K562 (cell line): ENCODE data around the gene FAM89B. TPM values are rescaled to one million over a fixed set of nuclear protein-coding genes. Genes with fewer than 3 reads are reported as not detected.

ENCODE experiments used
- JUND ChIP-seq, 2 experiments: IDR thresholded peaks; 2 replicates in 1 of 2; 3 replicates in 1 of 2; pipeline ENCODE4 v1.6.1; 2011; ENCODE audit warnings: borderline replicate concordance in 2 of 2, low read depth in 2 of 2, low read length in 2 of 2, improper control_type of control experiment in 1 of 2, missing biosample characterization in 1 of 2, missing genetic modification characterization in 1 of 2, missing genetic modification reagents in 1 of 2
- MYNN ChIP-seq, 2 experiments: sonication (generic); formaldehyde crosslinking in 1 of 2; IDR thresholded peaks; 2 replicates each; pipeline versions ENCODE4 v1.5.0 to v1.6.1; 2016 to 2020; ENCODE audit warnings: antibody characterized with exemption in 1 of 2, missing genetic modification reagents in 1 of 2
- NBN ChIP-seq: fragments of 450-650 bp; IDR thresholded peaks from 2 replicates; pipeline ENCODE4 v1.6.1; 2016; ENCODE audit warnings: low read depth, mild to moderate bottlenecking
- PHF20 ChIP-seq: fragments of 450-650 bp; IDR thresholded peaks from 2 replicates; pipeline ENCODE4 v1.6.1; 2018; ENCODE audit not compliant: partially characterized antibody
- POLR2G ChIP-seq: fragments of 200-400 bp; formaldehyde crosslinking; IDR thresholded peaks from 2 replicates; pipeline ENCODE4 v1.6.1; 2017; ENCODE audit warnings: low read depth, mild to moderate bottlenecking, antibody characterized with exemption, low read length, moderate library complexity
- TCF3 ChIP-seq: sonication (generic); formaldehyde crosslinking; IDR thresholded peaks from 2 replicates; pipeline ENCODE4 v1.4.0; 2020; ENCODE audit warnings: mild to moderate bottlenecking, missing genetic modification reagents
- ZFX ChIP-seq: sonication (generic); formaldehyde crosslinking; IDR thresholded peaks from 2 replicates; pipeline ENCODE4 v1.8.0; 2022; ENCODE audit warnings: mild to moderate bottlenecking, missing genetic modification reagents, moderate library complexity
- ZNF3 ChIP-seq: fragments of 250-450 bp; sonication (Bioruptor Pico); IDR thresholded peaks from 2 replicates; pipeline ENCODE4 v1.5.0; 2021; ENCODE audit warnings: mild to moderate bottlenecking, moderate library complexity
- ZNF668 ChIP-seq: fragments of 250-450 bp; sonication (Bioruptor Pico); IDR thresholded peaks from 2 replicates; pipeline ENCODE4 v1.8.0; 2022; ENCODE audit warnings: mild to moderate bottlenecking, inconsistent platforms
- polyA plus RNA-seq, 8 experiments: library from polyadenylated mRNA; depleted of rRNA in 4 of 8; stranded (reverse) in 5 of 8; unstranded in 3 of 8; fragments of >200 nt; fragmentation: Nextera tagmentation in 2 of 8; fragmentation: Illumina TruSeq in 1 of 8; extraction: Ambion mirVana in 2 of 8; extraction: Trizol in 1 of 8; gene quantifications; 2 replicates each; pipeline versions ENCODE4 v1.2.1 to v1.2.3, GENCODE V29; 2011 to 2014; ENCODE audit warnings: inconsistent platforms in 1 of 8, missing spikeins in 1 of 8
- total RNA-seq, 7 experiments: library from RNA; depleted of rRNA in 6 of 7; stranded (reverse); fragments of >200 nt in 6 of 7; fragmentation: Illumina TruSeq in 2 of 7; extraction: Trizol in 2 of 7; gene quantifications; 2 replicates each; pipeline versions ENCODE4 v1.2.1 to v1.2.3, GENCODE V29; 2011 to 2021; ENCODE audit warnings: low replicate concordance in 1 of 7
- TF ChIP-seq, protein P1 (sequence below): conservative IDR thresholded peaks from 2 replicates; pipeline ENCODE4 v1.6.1; 2011; ENCODE audit warnings: low read depth, mild to moderate bottlenecking, low read length; ENCODE audit not compliant: control insufficient read depth
- TF ChIP-seq, protein P2 (sequence below): sonication (generic); formaldehyde crosslinking; IDR thresholded peaks from 2 replicates; pipeline ENCODE4 v1.8.0; 2022; ENCODE audit warnings: missing genetic modification reagents, mild to moderate bottlenecking, borderline replicate concordance
- TF ChIP-seq, protein P3 (sequence below): fragments of 450-650 bp; IDR thresholded peaks from 2 replicates; pipeline ENCODE4 v1.6.1; 2016; ENCODE audit warnings: low read depth
- TF ChIP-seq, protein P4 (sequence below): fragments of 250-450 bp; sonication (Bioruptor Pico); IDR thresholded peaks from 2 replicates; pipeline ENCODE4 v1.8.0; 2021; ENCODE audit warnings: borderline replicate concordance, mild to moderate bottlenecking, moderate library complexity; ENCODE audit not compliant: poor library complexity, severe bottlenecking

The FAM89B gene
- total and polyA plus RNA-seq, 9 of the 15 experiments (the other 6 are each of a cell fraction or from before 2014, with no cell fraction given): 0.32 to 27.6 (median 11.9) TPM

DNA sequence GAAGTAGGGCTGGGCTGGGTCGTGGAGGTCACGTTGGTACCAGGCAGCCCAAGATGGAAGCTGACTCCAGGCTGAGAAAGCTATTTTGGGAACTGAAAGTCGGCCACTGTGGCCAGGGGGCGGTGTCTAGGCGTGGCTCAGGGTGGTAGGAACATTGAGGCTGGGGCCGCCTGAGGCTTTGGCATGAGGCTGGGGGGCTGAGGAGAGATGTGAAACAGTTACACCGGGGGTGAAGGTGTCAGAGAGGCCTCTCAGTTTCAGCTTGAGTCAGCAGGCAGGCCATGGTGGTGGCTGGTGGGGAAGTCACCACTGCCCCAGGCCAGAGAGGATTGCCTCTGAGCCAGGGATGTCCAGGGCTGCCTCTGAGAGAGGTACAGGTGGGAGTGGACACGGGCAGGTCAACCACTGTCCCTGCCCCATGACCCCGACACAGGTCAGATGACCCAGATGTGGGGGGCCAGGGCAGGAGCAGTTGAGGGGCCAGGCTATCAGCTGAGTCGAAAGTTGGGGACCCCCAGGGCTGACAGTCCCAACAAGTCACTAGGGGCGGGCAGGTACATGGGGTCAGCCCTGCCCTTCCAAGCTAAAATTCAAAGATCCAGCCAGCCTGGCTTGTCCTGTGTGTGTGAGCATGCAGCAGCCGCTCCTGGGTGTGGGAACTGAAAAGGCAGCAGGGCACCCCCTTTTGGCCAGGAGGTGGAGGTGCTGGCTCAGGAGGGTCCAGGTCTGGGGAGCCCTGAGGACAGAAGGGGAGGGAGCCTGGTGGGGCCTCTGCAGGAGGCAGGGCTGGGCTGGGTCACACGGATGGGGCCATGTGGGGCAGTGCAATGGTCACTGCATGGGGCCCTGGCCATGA is 16.1 kb downstream of the FAM89B start (continued):
- TF ChIP-seq JUND (IDR thresholded peaks at IDR 0.05; ENCODE audit: borderline replicate concordance, low read depth, low read length): 0 out of 2 replicates have a peak, but pooled peaks have one; percentile 25
- TF ChIP-seq JUND (tag; IDR thresholded peaks at IDR 0.05; ENCODE audit: borderline replicate concordance, low read depth, low read length): no peak
- no peak for TF ChIP-seq ZNF668 (CRISPR knock-in tag)
- TF ChIP-seq, protein P1, sequence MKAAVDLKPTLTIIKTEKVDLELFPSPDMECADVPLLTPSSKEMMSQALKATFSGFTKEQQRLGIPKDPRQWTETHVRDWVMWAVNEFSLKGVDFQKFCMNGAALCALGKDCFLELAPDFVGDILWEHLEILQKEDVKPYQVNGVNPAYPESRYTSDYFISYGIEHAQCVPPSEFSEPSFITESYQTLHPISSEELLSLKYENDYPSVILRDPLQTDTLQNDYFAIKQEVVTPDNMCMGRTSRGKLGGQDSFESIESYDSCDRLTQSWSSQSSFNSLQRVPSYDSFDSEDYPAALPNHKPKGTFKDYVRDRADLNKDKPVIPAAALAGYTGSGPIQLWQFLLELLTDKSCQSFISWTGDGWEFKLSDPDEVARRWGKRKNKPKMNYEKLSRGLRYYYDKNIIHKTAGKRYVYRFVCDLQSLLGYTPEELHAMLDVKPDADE: no peak
- peak; percentile 5; the same call in 1 of the 2 replicates for TF ChIP-seq ZFX (CRISPR knock-in tag)
- no peak for TF ChIP-seq PHF20
- TF ChIP-seq, protein P2, sequence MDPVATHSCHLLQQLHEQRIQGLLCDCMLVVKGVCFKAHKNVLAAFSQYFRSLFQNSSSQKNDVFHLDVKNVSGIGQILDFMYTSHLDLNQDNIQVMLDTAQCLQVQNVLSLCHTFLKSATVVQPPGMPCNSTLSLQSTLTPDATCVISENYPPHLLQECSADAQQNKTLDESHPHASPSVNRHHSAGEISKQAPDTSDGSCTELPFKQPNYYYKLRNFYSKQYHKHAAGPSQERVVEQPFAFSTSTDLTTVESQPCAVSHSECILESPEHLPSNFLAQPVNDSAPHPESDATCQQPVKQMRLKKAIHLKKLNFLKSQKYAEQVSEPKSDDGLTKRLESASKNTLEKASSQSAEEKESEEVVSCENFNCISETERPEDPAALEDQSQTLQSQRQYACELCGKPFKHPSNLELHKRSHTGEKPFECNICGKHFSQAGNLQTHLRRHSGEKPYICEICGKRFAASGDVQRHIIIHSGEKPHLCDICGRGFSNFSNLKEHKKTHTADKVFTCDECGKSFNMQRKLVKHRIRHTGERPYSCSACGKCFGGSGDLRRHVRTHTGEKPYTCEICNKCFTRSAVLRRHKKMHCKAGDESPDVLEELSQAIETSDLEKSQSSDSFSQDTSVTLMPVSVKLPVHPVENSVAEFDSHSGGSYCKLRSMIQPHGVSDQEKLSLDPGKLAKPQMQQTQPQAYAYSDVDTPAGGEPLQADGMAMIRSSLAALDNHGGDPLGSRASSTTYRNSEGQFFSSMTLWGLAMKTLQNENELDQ (CRISPR knock-in tag): no peak
- TF ChIP-seq, protein P3, sequence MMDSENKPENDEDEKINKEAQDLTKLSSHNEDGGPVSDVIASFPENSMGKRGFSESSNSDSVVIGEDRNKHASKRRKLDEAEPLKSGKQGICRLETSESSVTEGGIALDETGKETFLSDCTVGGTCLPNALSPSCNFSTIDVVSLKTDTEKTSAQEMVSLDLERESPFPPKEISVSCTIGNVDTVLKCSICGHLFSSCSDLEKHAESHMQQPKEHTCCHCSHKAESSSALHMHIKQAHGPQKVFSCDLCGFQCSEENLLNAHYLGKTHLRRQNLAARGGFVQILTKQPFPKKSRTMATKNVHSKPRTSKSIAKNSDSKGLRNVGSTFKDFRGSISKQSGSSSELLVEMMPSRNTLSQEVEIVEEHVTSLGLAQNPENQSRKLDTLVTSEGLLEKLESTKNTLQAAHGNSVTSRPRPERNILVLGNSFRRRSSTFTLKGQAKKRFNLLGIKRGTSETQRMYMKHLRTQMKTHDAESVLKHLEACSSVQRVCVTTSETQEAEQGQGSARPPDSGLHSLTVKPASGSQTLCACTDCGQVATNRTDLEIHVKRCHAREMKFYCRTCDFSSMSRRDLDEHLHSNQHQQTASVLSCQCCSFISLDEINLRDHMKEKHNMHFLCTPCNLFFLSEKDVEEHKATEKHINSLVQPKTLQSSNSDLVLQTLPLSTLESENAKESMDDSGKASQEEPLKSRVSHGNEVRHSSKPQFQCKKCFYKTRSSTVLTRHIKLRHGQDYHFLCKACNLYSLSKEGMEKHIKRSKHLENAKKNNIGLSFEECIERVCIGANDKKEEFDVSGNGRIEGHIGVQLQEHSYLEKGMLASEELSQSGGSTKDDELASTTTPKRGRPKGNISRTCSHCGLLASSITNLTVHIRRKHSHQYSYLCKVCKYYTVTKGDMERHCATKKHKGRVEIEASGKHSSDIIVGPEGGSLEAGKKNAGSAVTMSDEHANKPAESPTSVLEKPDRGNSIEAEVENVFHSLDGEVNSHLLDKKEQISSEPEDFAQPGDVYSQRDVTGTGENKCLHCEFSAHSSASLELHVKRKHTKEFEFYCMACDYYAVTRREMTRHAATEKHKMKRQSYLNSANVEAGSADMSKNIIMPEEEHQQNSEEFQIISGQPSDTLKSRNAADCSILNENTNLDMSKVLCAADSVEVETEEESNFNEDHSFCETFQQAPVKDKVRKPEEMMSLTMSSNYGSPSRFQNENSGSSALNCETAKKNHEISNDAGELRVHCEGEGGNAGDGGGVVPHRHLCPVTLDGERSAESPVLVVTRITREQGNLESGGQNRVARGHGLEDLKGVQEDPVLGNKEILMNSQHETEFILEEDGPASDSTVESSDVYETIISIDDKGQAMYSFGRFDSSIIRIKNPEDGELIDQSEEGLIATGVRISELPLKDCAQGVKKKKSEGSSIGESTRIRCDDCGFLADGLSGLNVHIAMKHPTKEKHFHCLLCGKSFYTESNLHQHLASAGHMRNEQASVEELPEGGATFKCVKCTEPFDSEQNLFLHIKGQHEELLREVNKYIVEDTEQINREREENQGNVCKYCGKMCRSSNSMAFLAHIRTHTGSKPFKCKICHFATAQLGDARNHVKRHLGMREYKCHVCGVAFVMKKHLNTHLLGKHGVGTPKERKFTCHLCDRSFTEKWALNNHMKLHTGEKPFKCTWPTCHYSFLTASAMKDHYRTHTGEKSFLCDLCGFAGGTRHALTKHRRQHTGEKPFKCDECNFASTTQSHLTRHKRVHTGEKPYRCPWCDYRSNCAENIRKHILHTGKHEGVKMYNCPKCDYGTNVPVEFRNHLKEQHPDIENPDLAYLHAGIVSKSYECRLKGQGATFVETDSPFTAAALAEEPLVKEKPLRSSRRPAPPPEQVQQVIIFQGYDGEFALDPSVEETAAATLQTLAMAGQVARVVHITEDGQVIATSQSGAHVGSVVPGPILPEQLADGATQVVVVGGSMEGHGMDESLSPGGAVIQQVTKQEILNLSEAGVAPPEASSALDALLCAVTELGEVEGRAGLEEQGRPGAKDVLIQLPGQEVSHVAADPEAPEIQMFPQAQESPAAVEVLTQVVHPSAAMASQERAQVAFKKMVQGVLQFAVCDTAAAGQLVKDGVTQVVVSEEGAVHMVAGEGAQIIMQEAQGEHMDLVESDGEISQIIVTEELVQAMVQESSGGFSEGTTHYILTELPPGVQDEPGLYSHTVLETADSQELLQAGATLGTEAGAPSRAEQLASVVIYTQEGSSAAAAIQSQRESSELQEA: no peak
- peak; percentile 36; the same call in 1 of the 2 replicates for TF ChIP-seq POLR2G
- 0 out of 2 replicates have a peak, but pooled peaks have one; percentile 17 for TF ChIP-seq MYNN (IDR thresholded peaks at IDR 0.05)
- no peak for TF ChIP-seq MYNN (CRISPR knock-in tag; IDR thresholded peaks at IDR 0.05)
- TF ChIP-seq ZNF3: no peak
- TF ChIP-seq NBN: no peak
- TF ChIP-seq, protein P4, sequence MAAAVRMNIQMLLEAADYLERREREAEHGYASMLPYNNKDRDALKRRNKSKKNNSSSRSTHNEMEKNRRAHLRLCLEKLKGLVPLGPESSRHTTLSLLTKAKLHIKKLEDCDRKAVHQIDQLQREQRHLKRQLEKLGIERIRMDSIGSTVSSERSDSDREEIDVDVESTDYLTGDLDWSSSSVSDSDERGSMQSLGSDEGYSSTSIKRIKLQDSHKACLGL (CRISPR knock-in tag): no peak
- no peak for TF ChIP-seq TCF3 (CRISPR knock-in tag)
